H7 (cell line): ENCODE data around the gene MARK1. TPM values are rescaled to one million over a fixed set of nuclear protein-coding genes. Genes with fewer than 3 reads are reported as not detected.

Experiments
- DNase-seq: peaks from one replicate; pipeline ENCODE4 v3.0.0; 2012
- H3K27me3 ChIP-seq: 2 replicates; pipeline ENCODE4 v1.6.0; 2011; ENCODE audit warnings: mild to moderate bottlenecking, low read length; ENCODE audit not compliant: control insufficient read depth, insufficient read depth
- H3K36me3 ChIP-seq: replicated peaks from 2 replicates; pipeline ENCODE4 v1.5.1; 2011; ENCODE audit warnings: low read length; ENCODE audit not compliant: control insufficient read depth, insufficient read depth
- H3K4me3 ChIP-seq: 2 replicates; pipeline ENCODE4 v1.5.1; 2011; ENCODE audit warnings: low read depth, mild to moderate bottlenecking, control low read depth, low read length, moderate library complexity; ENCODE audit not compliant: insufficient read depth
- total RNA-seq: library from RNA; depleted of rRNA; stranded (reverse); fragments of >200 nt; shearing (Covaris generic); gene quantifications from 2 replicates; pipeline ENCODE4 v1.2.3, GENCODE V29; 2014

MARK1 gene
- total RNA-seq, 1 experiment from 2014 or later, result 13.9 TPM

GRCh38 chr1:220514256-220514655 lies 13.7 kb upstream of the MARK1 start:
- no peak overlapping the region for H3K4me3 ChIP-seq
- no peak for DNase-seq
- H3K27me3 ChIP-seq, result no peaks in the 10 kb centered on the region
- no peaks in the 10 kb centered on the region for H3K36me3 ChIP-seq

GRCh38 chr1:220516014-220516721 lies 11.8 kb upstream of the MARK1 start:
- H3K36me3 ChIP-seq, result no peaks in the 10 kb centered on the region
- no peaks in the 10 kb centered on the region for H3K27me3 ChIP-seq
- no peak overlapping the region for H3K4me3 ChIP-seq
- DNase-seq, result no peak

DNA sequence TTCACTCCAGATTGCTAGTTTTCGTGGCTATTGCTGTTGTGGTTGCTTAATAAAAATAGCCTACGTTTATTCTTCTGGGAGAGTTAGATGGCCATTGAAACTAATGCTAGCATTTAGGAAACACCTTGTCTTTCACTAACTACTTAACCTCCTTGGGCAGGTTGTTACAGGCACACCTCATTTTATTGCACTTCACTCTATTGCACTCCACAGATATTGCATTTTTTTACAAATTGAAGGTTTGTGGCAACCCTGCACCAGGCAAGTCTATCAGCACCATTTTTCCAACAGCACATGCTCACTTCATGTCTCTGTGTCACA lies 11.3 kb upstream of the MARK1 start:
- DNase-seq, result no peak
- no peak overlapping the region for H3K4me3 ChIP-seq
- no peaks in the 10 kb centered on the region for H3K36me3 ChIP-seq
- H3K27me3 ChIP-seq, result no peaks in the 10 kb centered on the region

GRCh38 chr1:220521778-220522177 lies 6.2 kb upstream of the MARK1 start:
- Histone ChIP-seq H3K27me3 (peaks cover 2% of the 10 kb centered on the region; the same call in 1 of the 2 replicates), H3K4me3 (no peak overlapping the region), H3K36me3 (no peaks in the 10 kb centered on the region)
- DNase-seq, result no peak

- Histone ChIP-seq H3K27me3 (peaks cover 7% of the 10 kb centered on the region), H3K4me3 (no peak overlapping the region), H3K36me3 (no peaks in the 10 kb centered on the region)
- DNase-seq, result peak; percentile 37
Measured at GRCh38 chr1:220526294-220526693, 1.6 kb upstream of the MARK1 start.

- peak overlapping the region; percentile 97 for H3K4me3 ChIP-seq
- DNase-seq, result peak; percentile 32
- no peaks in the 10 kb centered on the region for H3K36me3 ChIP-seq
- H3K27me3 ChIP-seq, result peaks cover 7% of the 10 kb centered on the region
Measured at GRCh38 chr1:220527279-220527907, 543 bp upstream of the MARK1 start.

GRCh38 chr1:220528679-220529501 lies 954 bp downstream of the MARK1 start:
- peaks cover 7% of the 10 kb centered on the region for H3K27me3 ChIP-seq
- peak overlapping the region; percentile 97 for H3K4me3 ChIP-seq
- H3K36me3 ChIP-seq, result no peaks in the 10 kb centered on the region
- DNase-seq, result peak; percentile 56

GRCh38 chr1:220529521-220530020 lies 1.6 kb downstream of the MARK1 start:
- Histone ChIP-seq H3K27me3 (peaks cover 7% of the 10 kb centered on the region), H3K36me3 (no peaks in the 10 kb centered on the region), H3K4me3 (peak overlapping the region; percentile 97)
- DNase-seq, result no peak

DNA sequence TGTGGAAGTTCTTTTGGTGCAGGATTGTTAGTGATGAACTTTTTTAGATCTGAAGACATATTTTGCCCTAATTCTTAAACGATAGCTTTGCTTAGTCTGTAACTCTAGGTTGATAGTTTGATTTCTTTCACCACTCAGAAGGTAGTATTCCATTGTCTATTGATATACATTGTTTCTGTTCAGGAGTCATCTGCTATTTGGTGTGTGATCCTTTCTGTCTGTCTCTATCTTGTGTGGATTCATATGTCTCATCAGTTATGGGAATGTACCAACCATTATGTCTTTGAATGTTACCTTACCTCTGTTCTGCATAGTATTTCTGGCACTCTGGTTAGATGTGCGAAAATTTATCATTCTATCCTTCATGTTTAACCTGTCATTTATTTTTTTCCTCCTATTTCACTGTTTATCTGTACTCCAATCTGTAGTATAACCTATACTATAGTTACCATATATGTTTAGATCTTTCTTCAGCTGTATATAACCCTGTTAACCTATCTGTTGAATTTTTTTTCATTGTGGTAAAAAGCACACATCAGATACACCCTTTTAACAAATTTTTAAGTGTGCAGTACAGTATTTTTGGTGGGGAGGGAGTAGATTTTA lies 5.7 kb downstream of the MARK1 start:
- H3K36me3 ChIP-seq, result no peaks in the 10 kb centered on the region

DNA sequence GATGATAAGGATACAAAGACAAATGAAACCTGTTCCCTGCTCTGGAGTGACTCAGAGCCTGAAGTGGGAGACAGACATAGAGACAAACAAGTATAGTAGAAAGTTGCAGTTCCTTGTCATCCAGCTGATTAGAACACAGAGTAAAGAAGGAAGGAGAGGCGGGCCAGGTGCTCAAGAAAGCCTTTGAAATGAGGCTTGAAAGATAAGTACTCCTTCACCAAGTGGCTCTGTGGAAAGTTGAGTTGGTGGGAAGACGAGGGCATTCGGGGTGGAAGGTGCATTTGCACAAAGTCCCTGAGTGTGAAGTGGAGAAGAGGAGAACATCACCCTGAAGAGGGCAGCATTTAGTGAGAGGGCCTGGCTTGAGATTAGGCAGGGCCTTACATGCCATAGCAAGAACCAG lies 17.0 kb downstream of the MARK1 start:
- Histone ChIP-seq H3K36me3 (no peaks in the 10 kb centered on the region), H3K4me3 (no peak overlapping the region), H3K27me3 (no peaks in the 10 kb centered on the region)
- peak; percentile 25 for DNase-seq

More for the DNA sequence above, 5.7 kb downstream of the MARK1 start:
- DNase-seq, result no peak
- H3K27me3 ChIP-seq, result no peaks in the 10 kb centered on the region
- H3K4me3 ChIP-seq, result no peak overlapping the region

DNA sequence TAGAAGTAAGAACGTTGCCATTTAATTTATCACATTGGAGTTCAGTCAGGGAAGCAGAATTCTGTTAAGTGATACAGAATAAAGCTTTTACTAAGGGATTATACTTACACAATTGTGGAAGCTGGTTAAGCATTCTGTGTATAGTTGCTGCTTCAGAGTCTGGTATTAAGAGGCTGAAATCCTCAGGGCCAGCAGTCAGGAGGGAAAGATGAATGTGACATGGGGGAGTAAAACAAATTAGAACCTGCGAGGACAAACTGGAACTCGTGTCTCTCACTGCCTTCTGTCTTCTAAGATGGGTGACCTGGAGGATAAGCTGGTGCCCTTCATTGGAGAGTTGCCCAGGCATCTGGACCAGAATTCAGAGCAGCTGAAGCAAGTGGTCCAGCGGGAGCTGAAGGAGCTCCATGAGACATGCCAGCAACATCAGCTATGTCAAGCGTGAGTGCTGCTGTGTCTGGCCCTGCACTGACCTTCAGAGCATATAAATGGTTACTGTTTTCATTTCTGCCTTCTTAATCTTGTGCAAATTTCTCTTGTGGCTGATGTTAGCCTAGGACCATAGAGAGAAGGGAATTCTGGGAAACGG lies 23.0 kb downstream of the MARK1 start:
- Histone ChIP-seq H3K36me3 (no peaks in the 10 kb centered on the region), H3K27me3 (no peaks in the 10 kb centered on the region), H3K4me3 (no peak overlapping the region)
- no peak for DNase-seq

DNA sequence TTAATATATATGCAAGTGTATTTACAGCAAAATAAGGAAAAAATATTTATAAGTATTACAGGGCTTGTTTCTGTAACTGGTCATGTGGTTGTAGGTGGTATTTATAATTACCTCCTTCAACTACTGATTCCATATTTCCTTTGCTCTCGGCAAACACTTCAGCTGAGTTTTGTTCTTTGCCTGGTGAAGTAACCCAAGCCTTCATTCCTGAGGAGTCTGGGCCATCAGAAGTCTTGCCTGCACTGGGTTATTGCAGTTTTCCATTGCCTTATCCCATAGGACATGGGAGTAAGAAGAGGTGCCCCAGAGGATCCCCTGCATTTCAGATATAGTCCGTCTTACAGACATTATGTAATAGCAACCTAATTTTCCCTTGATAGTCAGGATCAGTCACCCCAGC lies 23.8 kb downstream of the MARK1 start:
- H3K36me3 ChIP-seq, result no peaks in the 10 kb centered on the region
- H3K27me3 ChIP-seq, result no peaks in the 10 kb centered on the region
- H3K4me3 ChIP-seq, result no peak overlapping the region
- DNase-seq, result no peak

DNA sequence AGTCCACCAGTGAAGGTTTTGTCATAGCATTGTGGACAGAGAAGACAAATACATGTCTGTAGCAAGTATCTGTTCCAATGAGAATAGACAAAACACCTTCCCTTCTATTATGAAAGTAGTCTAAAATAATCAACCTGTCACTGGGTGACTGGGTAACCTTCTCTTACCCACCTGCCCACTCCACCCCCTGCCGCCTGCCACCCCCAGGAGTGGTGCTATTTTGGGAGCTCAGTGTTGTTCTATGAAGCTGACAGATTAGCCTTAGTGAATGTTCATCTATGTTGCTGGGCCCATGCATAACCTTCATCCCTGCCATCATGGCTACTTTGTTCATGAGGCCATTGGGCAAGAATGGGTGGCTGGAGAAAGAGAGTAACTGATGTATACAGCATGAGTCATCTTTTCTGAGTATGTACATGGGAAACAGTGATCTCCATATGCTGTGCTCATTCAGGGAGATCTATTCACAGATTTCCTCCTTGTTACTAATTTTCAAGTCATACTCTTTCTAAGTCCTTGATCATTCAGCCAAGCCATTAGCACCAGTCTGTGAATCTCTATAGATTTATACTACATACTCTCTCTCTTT lies 24.8 kb downstream of the MARK1 start:
- no peak for DNase-seq
- H3K27me3 ChIP-seq, result no peaks in the 10 kb centered on the region

GRCh38 chr1:220556641-220557040 lies 28.7 kb downstream of the MARK1 start:
- Histone ChIP-seq H3K36me3 (no peaks in the 10 kb centered on the region), H3K4me3 (no peak overlapping the region), H3K27me3 (no peaks in the 10 kb centered on the region)
- DNase-seq, result no peak

More for the DNA sequence above, 24.8 kb downstream of the MARK1 start:
- Histone ChIP-seq H3K36me3 (no peaks in the 10 kb centered on the region), H3K4me3 (no peak overlapping the region)
